Activated T-cell treated with anti-CD3 and anti-CD28 coated beads for 24 hours (primary cell): ENCODE data around the gene RASD1.
"Not testable (repeated sequence)": the region's sequence is repeated elsewhere in the genome, so short reads cannot be mapped to it uniquely, and the experiment has no call there.

Experiments
- DNase-seq: peaks from one replicate; pipeline ENCODE4 v3.0.0-alpha.2; 2020; ENCODE audit warnings: low read depth

RASD1 gene

DNA sequence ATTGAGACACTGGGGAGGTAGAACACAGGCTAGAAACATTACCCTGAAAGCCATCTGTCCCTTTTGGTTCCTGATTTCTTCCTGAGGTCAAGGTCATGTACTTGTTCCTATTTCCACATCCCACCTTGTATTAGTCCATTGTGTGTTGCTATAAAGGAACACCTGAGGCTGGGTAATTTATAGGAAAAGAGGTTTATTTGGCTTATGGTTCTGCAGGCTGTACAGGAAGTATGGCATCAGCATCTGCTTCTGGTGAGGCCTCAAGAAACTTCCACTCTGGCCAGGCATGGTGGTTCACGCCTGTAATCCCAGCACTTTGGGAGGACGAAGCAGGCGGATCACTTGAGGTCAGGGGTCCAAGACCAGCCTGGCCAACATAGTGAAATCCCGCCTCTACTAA is 26.8 kb downstream of the RASD1 start:
- no peak for DNase-seq

DNA sequence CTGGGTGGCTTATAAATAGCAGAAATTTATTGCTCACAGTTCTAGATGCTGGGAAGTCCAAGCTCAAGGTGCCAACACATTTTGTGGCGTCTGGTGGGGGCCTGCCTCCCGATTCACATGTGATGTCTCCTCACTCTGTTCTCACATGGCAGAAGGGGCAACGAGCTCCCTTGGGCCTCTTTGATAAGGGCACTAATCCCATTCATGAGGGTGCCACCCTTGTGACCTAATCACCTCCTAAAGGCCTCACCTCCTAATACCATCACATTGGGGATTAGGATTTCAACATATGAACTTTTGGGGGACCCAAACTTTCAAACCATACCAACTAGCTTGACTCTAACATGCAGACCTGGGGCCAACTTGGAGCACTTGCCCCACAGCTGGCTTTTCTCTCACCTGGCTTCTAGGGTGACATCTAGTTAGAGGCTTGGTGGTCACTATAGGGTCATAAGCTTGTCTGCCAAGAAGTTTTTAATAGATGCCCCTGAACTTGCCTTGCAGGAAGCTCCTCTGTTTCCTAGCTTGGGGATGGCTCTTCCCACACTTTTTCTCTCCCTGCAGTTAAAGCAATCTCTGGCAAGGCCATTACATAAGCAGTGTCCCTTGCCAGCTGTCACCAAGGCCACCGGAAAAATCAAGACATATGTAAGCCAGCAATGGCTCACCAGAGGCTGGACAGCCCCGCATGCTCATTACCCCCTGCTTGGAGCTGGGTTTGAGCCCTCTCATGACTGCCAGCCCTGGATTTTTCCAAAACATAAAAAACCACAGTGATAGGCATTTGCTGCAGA is 27.8 kb downstream of the RASD1 start:
- no peak for DNase-seq

DNA sequence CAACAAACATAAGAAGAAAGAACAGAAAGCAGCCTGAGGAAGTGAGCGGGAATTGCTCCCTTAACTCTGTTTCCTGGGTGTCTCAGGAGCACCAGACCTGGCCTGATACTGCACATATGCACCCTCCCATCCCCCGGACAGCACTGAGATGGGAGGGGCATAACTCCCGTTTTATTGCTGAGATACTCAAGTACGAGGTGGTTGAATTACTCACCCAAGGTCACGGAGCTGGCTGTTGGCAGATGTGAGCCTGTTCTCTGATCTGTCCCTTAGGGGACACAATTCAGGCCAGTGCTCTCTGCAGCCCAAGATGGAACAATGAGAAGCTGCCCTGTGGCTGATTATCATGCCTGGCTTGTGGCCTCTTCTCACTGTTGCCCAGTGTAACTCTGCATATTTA is 28.5 kb downstream of the RASD1 start:
- no peak for DNase-seq

DNA sequence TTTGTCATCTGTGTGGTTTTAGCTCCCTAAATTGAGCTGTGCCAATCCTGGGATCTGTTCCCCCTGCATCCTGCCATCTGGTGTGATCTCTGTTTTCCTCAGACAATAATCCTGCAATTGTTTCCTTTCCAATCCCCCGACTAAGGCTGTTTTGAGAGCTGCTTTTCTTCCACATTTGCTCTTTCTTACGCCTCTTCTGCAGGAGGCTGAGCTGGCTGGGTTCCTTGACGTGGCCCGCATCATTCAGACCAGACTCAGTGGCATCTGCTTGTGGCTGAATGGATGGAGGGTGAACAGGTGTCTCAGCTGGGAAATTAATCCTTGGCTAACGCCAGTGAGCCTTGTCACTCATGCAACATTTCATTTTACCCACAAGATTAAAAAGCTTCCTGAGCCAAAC is 29.2 kb downstream of the RASD1 start:
- no peak for DNase-seq

DNA sequence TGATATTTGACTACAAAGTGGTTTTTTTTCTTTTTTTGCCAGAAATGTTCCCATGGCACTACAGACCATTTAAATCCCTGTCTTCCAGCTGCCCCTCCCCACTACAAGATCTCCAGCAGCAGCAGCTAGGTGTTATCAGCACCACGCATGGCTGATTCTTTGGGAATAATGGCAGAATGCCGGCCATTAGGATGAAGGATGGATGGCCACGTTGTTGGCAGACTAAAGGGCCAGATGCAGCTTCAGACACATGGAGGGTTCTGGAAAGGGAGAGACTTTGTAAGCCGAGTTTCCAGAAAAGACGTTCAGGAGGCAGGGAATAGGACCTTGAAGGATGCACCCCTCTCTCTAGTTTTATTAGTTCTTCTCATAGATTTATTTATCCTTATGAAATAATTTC is 29.7 kb downstream of the RASD1 start:
- no peak for DNase-seq

DNA sequence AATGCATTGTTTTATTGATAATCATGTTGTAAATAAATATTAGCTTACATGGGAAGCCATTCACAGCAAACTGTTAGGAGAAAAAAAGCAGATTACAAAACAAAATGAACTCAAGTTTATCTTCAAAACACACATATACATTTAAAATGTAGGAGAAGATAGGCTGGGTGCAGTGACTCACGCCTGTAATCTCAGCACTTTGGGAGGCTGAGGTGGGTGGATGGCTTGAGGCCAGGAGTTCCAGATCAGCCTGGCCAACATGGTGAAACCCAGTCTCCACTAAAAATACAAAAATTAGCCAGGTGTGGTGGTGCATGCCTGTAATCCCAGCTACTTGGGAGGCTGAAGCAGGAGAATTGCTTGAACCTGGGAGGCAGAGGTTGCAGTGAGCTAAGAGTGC is 30.3 kb downstream of the RASD1 start:
- DNase-seq = not testable (repeated sequence)

DNA sequence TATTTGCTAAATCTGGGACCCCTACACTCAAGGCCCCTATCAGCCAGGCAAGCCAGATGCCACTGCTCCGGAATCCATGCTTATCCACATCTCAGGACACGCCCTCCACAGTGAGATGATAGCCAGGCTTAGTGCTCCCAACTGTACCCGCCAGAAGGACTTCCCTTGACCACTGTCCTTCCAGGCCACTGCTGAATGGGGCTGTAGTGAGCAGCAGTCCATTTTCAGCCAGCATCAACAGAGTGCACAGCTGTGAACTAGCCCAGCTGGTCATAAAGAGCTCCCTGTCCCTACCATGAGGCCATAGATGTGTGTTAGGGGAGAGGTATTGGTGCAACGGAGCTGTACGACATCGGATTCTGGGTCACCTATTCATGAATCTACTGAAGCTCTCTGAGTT is 32.4 kb downstream of the RASD1 start:
- no peak for DNase-seq

DNA sequence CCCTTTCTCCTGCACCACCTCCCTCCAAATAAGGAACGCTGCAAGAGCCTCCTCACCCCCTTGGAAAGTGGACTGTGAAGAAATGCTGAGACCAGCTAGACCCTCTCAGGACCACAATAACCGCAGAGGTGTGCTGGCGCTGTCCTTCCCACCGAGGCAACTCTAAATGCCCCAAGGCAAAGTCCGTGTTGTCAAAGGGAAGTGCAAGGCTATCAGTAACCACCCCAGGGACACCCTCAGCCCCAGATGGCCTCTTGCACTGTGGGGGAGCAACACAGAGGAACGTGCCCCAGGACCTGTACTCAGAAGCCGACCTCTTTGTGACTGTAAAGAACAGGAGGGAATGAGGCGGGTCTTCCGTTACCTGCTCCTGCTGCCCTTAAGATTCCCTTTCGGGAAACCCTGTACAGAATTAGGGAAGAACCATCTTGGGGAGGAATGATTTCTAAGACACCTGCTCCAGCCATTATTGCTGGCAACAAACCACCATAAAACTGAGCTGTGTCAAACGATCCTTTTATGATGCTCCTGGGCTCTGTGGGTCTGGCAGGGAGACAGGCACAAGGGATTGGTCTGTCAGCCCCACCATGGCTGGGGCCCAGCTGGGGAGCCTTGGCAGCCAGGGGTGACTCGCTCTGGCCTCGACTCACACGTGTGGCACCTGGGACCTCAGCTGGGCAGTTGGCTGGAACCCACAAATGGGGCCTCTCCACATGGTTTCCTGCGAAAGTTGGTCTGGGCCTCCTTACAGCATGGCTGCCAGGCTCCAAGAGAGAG is 34.0 kb downstream of the RASD1 start:
- DNase-seq = no peak

DNA sequence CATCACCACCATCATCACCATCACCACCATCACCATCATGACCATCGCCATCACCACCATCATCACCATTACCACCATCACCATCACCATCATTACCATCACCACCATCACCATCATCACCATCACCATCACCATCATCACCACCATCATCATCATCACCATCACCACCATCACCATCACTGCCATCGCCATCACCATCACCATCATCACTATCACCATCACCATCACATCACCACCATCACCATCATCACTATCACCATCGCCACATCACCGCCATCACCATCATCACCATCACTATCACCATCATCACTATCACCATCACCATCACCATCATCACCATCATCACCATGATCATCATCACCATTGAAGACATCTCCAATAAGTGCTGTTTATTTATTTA is 36.2 kb downstream of the RASD1 start:
- no peak for DNase-seq

DNA sequence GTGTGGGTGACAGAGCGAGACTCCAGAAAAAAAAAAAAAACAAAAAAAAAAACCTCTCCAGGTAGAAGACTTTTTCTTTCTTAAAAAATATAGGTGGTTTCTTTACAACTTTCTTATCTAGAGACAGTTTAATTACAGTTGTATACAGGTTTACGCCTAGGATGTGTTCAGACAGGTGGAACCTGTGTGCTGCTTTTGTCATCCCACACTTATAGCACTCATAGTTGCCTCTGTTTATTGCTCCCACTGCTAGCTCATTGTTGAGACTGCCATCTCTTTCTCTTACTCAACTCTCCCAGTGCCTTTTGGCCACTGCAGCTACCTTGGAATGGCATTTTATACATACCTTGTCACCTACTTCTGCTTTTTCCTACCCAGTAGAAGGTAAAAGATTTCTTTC is 38.5 kb downstream of the RASD1 start:
- DNase-seq = no peak

DNA sequence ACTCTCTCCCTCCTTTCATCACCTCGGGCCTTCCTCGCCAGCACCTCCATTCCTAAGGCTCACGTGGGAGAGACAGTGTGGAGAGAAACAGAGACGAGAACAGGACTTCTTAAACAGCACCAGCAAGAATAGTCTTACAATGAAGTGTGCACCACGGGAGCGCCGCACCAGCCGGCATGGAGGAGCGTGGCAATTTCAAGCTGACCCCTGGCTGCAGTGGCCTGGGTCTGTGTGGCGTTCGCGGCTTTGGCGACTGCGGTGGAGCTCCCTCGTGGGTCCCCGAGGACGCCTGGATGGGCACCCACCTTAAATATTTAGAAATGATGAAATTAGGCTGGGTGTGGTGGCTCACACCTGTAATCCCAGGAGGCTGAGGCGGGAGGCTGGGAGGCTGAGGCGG is 39.9 kb downstream of the RASD1 start:
- no peak for DNase-seq

DNA sequence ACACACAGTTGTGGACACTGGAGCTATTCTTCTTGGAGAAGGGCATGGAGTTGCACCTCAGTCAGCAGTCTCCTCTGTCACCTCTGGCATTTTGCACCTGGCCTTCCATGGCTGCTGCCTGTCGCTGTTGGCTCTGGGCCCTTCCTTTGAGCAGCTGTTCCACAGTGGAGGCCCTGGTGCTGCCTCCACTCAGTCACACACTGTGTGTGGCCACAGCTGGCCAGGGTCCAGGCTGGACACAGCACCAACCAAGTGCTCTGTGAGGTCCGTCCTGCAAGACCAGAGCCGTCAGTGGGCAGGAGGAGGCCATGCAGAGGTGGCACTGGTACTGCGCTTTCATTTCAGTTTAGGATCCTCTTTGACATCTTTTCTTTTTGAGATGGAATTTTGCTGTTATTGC is 41.0 kb downstream of the RASD1 start:
- no peak for DNase-seq

DNA sequence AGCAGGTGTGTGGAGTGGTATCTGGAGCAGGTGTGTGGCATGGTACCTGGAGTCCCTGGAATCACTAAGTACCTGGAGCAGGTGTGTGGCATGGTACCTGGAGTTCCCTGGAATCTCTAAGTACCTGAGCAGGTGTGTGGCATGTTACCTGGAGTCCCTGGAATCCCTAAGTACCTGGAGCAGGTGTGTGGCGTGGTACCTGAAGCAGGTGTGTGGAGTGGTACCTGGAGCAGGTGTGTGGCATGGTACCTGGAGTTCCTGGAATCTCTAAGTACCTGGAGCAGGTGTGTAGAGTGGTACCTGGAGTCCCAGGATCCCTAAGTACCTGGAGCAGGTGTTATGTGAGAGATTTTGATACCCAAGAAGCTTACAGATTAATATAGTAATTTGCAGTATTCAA is 41.5 kb downstream of the RASD1 start:
- not testable (repeated sequence) for DNase-seq

DNA sequence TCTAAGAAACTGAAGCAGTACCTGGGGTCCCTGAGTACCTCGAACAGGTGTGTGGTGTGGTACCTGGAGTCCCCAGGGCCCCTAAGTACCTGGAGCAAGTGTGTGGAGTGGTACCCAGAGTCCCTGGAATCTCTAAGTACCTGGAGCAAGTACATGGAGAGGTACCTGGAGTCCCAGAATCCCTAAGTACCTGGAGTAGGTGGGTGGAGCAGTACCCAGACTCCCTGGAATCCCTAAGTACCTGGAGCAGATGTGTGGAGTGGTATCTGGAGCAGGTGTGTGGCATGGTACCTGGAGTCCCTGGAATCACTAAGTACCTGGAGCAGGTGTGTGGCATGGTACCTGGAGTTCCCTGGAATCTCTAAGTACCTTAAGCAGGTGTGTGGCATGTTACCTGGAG is 41.9 kb downstream of the RASD1 start:
- no peak for DNase-seq

DNA sequence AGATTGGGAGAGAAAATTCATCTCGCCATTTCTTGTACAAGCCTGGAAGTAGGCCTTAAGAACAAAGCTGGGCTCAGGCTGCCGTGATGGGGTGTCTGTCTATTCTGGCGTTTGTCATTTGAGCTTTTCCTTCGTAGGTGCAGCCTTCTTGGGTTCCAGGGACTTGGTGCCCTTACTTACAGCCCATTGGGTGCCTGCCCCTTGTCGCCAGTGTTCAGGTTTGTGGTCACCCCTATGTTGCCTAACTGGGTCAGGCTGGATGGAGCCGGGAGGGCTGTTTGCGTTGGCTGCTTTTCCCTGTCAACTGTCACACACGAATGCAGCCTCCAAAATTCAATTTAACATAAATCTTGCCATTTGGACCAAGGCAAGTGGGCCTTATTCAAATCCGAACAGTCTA is 43.1 kb downstream of the RASD1 start:
- no peak for DNase-seq

DNA sequence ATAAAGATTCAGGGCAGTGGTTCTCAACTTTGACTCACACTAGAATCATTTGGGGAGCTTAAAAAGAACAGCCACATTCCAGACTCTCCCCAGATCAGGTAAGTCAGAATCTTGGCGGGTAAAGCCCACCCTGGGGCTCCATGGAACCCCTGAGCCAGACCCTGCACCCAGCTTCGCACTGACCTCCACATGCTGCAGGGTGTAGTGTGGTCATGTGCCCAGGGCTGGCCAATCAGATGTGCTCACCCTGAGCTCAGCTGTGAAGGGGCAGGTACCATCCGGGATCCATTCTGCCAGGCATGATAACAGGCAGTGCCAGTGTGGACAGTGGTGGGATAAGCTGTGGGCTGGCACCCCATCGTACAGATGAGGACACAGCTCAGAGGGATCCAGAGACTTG is 47.5 kb downstream of the RASD1 start:
- DNase-seq = no peak

DNA sequence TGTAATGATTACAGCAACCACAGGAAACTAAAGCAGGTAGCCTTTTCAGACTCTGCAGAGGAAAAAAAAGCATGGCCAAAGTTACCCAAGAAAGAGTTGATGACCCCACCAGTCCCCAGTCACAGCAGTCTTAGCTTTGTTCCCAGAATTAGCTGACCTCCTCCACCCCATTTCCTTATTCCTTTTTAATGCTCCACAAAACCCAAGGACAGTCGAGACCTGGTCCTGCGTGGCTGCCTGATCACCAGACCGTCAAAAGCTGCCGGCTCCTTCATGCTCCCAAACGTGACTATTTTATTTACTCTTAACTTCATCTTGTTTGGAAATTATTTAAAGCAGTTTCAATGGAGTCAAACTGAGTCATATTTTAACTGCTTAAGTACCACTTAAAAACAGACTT is 48.1 kb downstream of the RASD1 start:
- DNase-seq = no peak

DNA sequence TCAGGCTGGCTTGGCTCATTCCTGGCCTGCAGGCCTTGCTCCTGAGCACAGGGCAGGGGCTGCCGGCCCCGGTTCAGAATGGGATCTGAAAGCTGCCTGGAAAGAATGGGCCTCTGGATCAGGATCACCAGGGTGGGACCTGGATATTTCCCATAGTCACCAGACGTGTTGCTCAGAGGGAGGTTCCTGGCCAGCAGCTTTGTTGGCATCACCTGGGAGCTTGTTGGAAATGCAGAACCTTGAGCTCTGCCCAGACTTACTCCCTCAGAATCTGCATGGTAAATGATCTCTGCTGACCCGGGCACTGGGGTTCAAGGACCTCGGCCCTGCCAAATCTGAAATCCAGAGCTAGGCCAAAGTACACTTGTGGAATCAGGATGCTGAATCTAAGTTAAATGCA is 48.9 kb downstream of the RASD1 start:
- no peak for DNase-seq

DNA sequence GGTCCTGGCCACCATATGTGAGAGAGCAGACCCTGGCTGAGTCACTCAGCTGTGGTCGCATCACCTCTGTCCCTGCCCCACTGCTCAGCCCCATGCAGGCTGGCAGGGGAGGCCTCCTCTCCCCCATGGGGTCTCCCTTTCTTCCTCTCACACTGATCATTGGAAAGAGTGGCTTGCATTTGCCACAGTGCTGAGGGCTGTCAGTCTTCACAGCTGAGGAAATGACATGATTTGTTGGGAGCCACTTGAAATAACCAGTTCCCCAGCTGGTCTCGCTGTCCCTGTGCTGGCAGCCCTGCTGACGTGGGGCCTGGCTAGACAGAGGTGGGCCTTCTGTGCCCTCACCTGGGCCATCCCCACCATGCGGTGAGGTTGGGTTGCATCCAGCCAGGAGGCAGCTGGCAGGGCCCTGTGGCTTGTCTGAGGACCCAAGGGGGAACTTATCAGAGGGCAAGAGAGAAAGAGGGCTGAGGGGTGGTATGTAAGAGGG is 49.5 kb downstream of the RASD1 start:
- DNase-seq = no peak

DNA sequence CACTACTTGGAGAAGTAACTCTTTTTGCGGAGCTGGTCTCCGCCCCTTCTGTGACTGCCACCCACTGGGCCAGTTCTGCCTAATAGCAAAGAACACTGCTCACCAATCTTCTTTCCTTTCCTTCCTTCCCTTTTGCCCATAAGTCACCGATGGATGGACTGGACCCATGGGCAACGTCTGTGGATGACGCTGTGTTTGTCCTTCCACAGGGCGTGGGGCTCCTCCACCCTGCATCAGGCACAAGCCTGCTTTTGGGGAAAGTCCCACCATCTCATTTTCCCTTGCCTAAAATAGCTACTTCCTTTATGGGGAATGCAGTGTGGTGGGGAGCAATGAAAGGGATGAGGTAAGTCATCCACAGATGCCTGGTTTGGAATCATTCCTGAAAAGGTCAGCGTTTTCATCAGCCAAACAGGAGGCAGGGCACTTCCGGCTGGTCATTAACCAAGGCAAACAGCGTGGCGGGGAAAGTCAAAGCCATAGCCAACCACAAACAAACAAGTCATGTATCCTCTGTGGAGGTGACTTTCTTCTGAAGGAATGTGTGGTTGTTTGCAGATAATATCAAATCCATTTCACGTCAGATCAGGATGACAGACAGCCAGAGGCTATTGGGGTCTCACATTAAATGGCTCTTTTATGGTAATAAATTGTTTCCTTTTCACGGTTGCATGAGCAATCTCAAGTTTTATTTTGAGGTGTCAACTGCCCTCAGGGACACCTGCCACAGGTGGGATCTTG is 50.1 kb downstream of the RASD1 start:
- DNase-seq = no peak

DNA sequence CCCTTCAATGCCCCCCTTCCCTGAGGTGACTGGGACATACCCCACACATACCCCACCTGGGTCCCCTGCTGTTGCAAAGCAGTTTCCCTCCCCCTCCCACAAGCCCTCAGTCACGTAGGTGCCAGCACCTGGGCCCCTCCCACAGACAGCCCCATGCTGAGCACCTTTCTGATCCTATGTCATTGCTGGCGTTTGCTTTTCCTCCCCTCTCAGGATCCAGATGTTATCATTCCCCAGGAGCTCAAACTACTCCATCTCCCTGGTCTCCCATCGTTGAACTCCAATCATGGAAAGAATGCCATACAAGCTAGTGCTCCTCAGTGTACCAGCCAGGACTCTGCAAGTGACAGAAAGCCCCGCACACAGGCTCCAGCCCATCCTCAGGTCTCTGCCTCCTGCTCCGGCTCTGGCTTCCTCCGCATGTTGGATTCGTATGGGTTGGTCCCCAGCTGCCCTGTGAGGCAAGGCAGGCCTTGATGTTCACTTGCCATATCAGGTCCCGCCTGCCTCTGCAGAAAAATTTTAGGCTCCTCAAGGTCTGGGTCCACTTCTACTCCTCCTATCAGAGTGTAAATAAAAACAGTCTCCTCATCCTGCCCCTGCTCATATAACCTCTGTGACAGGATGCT is 50.8 kb downstream of the RASD1 start:
- DNase-seq = no peak
